HEK293 (cell line): ENCODE data around the gene CDH24.

Experiments
- FEZF1 ChIP-seq: fragments of 450-650 bp; formaldehyde crosslinking; IDR thresholded peaks from 2 replicates; pipeline ENCODE4 v1.5.1; 2016; ENCODE audit warnings: missing biosample characterization, missing genetic modification characterization
- INSM2 ChIP-seq: fragments of 450-650 bp; formaldehyde crosslinking; IDR thresholded peaks from 2 replicates; pipeline ENCODE4 v1.5.1; 2016; ENCODE audit warnings: missing biosample characterization, missing genetic modification characterization
- KLF10 ChIP-seq: fragments of 450-650 bp; IDR thresholded peaks from 2 replicates; pipeline ENCODE4 v1.5.1; 2018; ENCODE audit warnings: missing biosample characterization, mild to moderate bottlenecking, missing genetic modification characterization
- KLF7 ChIP-seq: fragments of 450-650 bp; formaldehyde crosslinking; IDR thresholded peaks from 2 replicates; pipeline ENCODE4 v1.5.1; 2016; ENCODE audit warnings: missing biosample characterization, missing genetic modification characterization, borderline replicate concordance
- PATZ1 ChIP-seq: fragments of 450-650 bp; formaldehyde crosslinking; IDR thresholded peaks from 2 replicates; pipeline ENCODE4 v1.5.1; 2016; ENCODE audit warnings: missing biosample characterization, missing genetic modification characterization
- PRDM1 ChIP-seq: fragments of 450-650 bp; formaldehyde crosslinking; IDR thresholded peaks from 2 replicates; pipeline ENCODE4; 2016; ENCODE audit warnings: missing biosample characterization, missing genetic modification characterization
- PRDM4 ChIP-seq: fragments of 450-650 bp; formaldehyde crosslinking; IDR thresholded peaks from 2 replicates; pipeline ENCODE4 v1.5.1; 2017; ENCODE audit warnings: missing biosample characterization, missing genetic modification characterization
- REPIN1 ChIP-seq: fragments of 450-650 bp; formaldehyde crosslinking; IDR thresholded peaks from 2 replicates; pipeline ENCODE4 v1.5.1; 2017; ENCODE audit warnings: missing biosample characterization, missing genetic modification characterization, low read depth
- SALL2 ChIP-seq: fragments of 450-650 bp; formaldehyde crosslinking; IDR thresholded peaks from 2 replicates; pipeline ENCODE4 v1.5.0; 2017; ENCODE audit warnings: missing biosample characterization, mild to moderate bottlenecking, missing genetic modification characterization, borderline replicate concordance
- SCRT2 ChIP-seq: fragments of 450-650 bp; formaldehyde crosslinking; IDR thresholded peaks from 2 replicates; pipeline ENCODE4 v1.5.1; 2016; ENCODE audit warnings: missing biosample characterization, missing genetic modification characterization
- SETDB1 ChIP-seq: IDR thresholded peaks from one replicate; pipeline ENCODE4 v1.6.1; 2017; ENCODE audit warnings: mild to moderate bottlenecking, low read length, moderate library complexity, mixed read lengths; ENCODE audit not compliant: insufficient read length
- SP2 ChIP-seq: fragments of 450-650 bp; formaldehyde crosslinking; IDR thresholded peaks from 2 replicates; pipeline ENCODE4 v1.5.1; 2016; ENCODE audit warnings: missing biosample characterization, missing genetic modification characterization
- ZBTB7A ChIP-seq: fragments of 450-650 bp; formaldehyde crosslinking; IDR thresholded peaks from 2 replicates; pipeline ENCODE4 v1.5.1; 2016; ENCODE audit warnings: low read depth, missing biosample characterization, missing genetic modification characterization
- ZEB2 ChIP-seq: fragments of 450-650 bp; formaldehyde crosslinking; IDR thresholded peaks from 2 replicates; pipeline ENCODE4 v1.5.1; 2016; ENCODE audit warnings: missing biosample characterization, missing genetic modification characterization
- ZFP41 ChIP-seq: fragments of 450-650 bp; formaldehyde crosslinking; IDR thresholded peaks from 2 replicates; pipeline ENCODE4 v1.5.1; 2016; ENCODE audit warnings: missing biosample characterization, missing genetic modification characterization, borderline replicate concordance
- ZNF138 ChIP-seq: fragments of 450-650 bp; formaldehyde crosslinking; IDR thresholded peaks from 2 replicates; pipeline ENCODE4 v1.5.1; 2016; ENCODE audit warnings: missing biosample characterization, missing genetic modification characterization, borderline replicate concordance
- ZNF155 ChIP-seq: fragments of 450-650 bp; formaldehyde crosslinking; IDR thresholded peaks from 2 replicates; pipeline ENCODE4 v1.5.1; 2016; ENCODE audit warnings: missing biosample characterization, missing genetic modification characterization
- ZNF169 ChIP-seq: fragments of 450-650 bp; formaldehyde crosslinking; IDR thresholded peaks from 2 replicates; pipeline ENCODE4 v1.5.1; 2016; ENCODE audit warnings: missing biosample characterization, missing genetic modification characterization
- ZNF2 ChIP-seq: fragments of 450-650 bp; formaldehyde crosslinking; IDR thresholded peaks from 2 replicates; pipeline ENCODE4 v1.5.1; 2016; ENCODE audit warnings: missing biosample characterization, missing genetic modification characterization
- ZNF211 ChIP-seq: fragments of 450-650 bp; formaldehyde crosslinking; IDR thresholded peaks from 2 replicates; pipeline ENCODE4 v1.5.1; 2016; ENCODE audit warnings: low read depth, missing biosample characterization, missing genetic modification characterization
- ZNF274 ChIP-seq, 2 experiments: fragments of 200-500 bp in 1 of 2; fragments of 450-650 bp in 1 of 2; sonication (Bioruptor generic) in 1 of 2; formaldehyde crosslinking in 1 of 2; IDR thresholded peaks; 2 replicates each; pipeline versions ENCODE4 v1.5.1 to v1.6.1; 2014 to 2016; ENCODE audit warnings: borderline replicate concordance in 1 of 2, inconsistent platforms in 1 of 2, low read length in 1 of 2, missing biosample characterization in 1 of 2, missing genetic modification characterization in 1 of 2
- ZNF341 ChIP-seq: fragments of 450-650 bp; formaldehyde crosslinking; IDR thresholded peaks from 2 replicates; pipeline ENCODE4; 2016; ENCODE audit warnings: low read depth, missing biosample characterization, missing genetic modification characterization
- ZNF354C ChIP-seq: fragments of 450-650 bp; formaldehyde crosslinking; IDR thresholded peaks from 2 replicates; pipeline ENCODE4 v1.5.1; 2016; ENCODE audit warnings: missing biosample characterization, missing genetic modification characterization, low read depth, borderline replicate concordance
- ZNF37A ChIP-seq: fragments of 450-650 bp; IDR thresholded peaks from 2 replicates; pipeline ENCODE4 v1.5.1; 2018; ENCODE audit warnings: missing biosample characterization, missing genetic modification characterization
- ZNF510 ChIP-seq: fragments of 450-650 bp; formaldehyde crosslinking; IDR thresholded peaks from 2 replicates; pipeline ENCODE4 v1.5.1; 2018; ENCODE audit warnings: mild to moderate bottlenecking, missing genetic modification characterization, missing biosample characterization; ENCODE audit not compliant: insufficient replicate concordance
- ZNF513 ChIP-seq: fragments of 450-650 bp; IDR thresholded peaks from 2 replicates; pipeline ENCODE4 v1.5.1; 2018; ENCODE audit warnings: missing biosample characterization, missing genetic modification characterization
- ZNF530 ChIP-seq: fragments of 450-650 bp; formaldehyde crosslinking; IDR thresholded peaks from 2 replicates; pipeline ENCODE4 v1.5.1; 2016; ENCODE audit warnings: low read depth, missing biosample characterization, missing genetic modification characterization
- ZNF670 ChIP-seq: fragments of 450-650 bp; formaldehyde crosslinking; IDR thresholded peaks from 2 replicates; pipeline ENCODE4 v1.5.1; 2016; ENCODE audit warnings: missing biosample characterization, missing genetic modification characterization, low read depth
- ZNF747 ChIP-seq: fragments of 450-650 bp; formaldehyde crosslinking; IDR thresholded peaks from 2 replicates; pipeline ENCODE4 v1.5.1; 2016; ENCODE audit warnings: missing biosample characterization, missing genetic modification characterization
- ZNF791 ChIP-seq: fragments of 450-650 bp; formaldehyde crosslinking; IDR thresholded peaks from 2 replicates; pipeline ENCODE4 v1.5.1; 2016; ENCODE audit warnings: missing biosample characterization, missing genetic modification characterization
- ZSCAN5A ChIP-seq: fragments of 450-650 bp; formaldehyde crosslinking; IDR thresholded peaks from 2 replicates; pipeline ENCODE4 v1.5.1; 2016; ENCODE audit warnings: missing biosample characterization, missing genetic modification characterization

The CDH24 gene

GRCh38 chr14:23056956-23057756 lies at the start of gene CDH24 (continued):
- no peak for TF ChIP-seq SALL2 (tag by site-specific recombination)
- no peak for TF ChIP-seq PRDM4 (tag by site-specific recombination)
- no peak; the same call in 1 of the 2 replicates for TF ChIP-seq REPIN1
- no peak for TF ChIP-seq ZNF341 (tag by site-specific recombination)
- 0 out of 2 replicates have a peak, but pooled peaks have one; percentile 25 for TF ChIP-seq ZNF670
- TF ChIP-seq ZNF510 (tag by site-specific recombination): no peak
- TF ChIP-seq ZBTB7A (tag by site-specific recombination): peak; percentile 88
- no peak for TF ChIP-seq ZNF513 (tag by site-specific recombination)
- TF ChIP-seq SETDB1: no peak
- TF ChIP-seq ZNF2 (tag by site-specific recombination): 0 out of 2 replicates have a peak, but pooled peaks have one; percentile 44
- TF ChIP-seq PRDM1: peak; percentile 100
- TF ChIP-seq ZNF354C (tag by site-specific recombination): no peak
- no peak for TF ChIP-seq KLF7
- TF ChIP-seq ZNF155 (tag by site-specific recombination): no peak
- TF ChIP-seq ZNF530 (tag by site-specific recombination): no peak
- TF ChIP-seq ZNF274 (IDR thresholded peaks at IDR 0.05; ENCODE audit: low read length): no peak
- no peak for TF ChIP-seq ZNF274 (tag by site-specific recombination; IDR thresholded peaks at IDR 0.05; ENCODE audit: borderline replicate concordance)
- no peak for TF ChIP-seq ZNF169
- TF ChIP-seq FEZF1: no peak
- TF ChIP-seq ZFP41 (tag by site-specific recombination): no peak
- TF ChIP-seq ZNF791 (tag by site-specific recombination): no peak
- TF ChIP-seq ZNF211: no peak
- TF ChIP-seq ZNF37A (tag by site-specific recombination): no peak
- no peak for TF ChIP-seq ZNF138
- TF ChIP-seq SP2 (tag by site-specific recombination): no peak; the same call in none of the 2 replicates
- TF ChIP-seq ZSCAN5A (tag by site-specific recombination): peak; percentile 43; the same call in 1 of the 2 replicates
- peak; percentile 32; the same call in 1 of the 2 replicates for TF ChIP-seq KLF10 (tag by site-specific recombination)
- no peak for TF ChIP-seq ZNF747 (tag by site-specific recombination)
- peak; percentile 64 for TF ChIP-seq PATZ1 (tag by site-specific recombination)
- TF ChIP-seq SCRT2 (tag by site-specific recombination): no peak
- no peak for TF ChIP-seq INSM2
- peak; percentile 39; the same call in 1 of the 2 replicates for TF ChIP-seq ZEB2 (tag by site-specific recombination)
